ENCODE measurements around the gene CNNM2.

CNNM2 gene

DNA sequence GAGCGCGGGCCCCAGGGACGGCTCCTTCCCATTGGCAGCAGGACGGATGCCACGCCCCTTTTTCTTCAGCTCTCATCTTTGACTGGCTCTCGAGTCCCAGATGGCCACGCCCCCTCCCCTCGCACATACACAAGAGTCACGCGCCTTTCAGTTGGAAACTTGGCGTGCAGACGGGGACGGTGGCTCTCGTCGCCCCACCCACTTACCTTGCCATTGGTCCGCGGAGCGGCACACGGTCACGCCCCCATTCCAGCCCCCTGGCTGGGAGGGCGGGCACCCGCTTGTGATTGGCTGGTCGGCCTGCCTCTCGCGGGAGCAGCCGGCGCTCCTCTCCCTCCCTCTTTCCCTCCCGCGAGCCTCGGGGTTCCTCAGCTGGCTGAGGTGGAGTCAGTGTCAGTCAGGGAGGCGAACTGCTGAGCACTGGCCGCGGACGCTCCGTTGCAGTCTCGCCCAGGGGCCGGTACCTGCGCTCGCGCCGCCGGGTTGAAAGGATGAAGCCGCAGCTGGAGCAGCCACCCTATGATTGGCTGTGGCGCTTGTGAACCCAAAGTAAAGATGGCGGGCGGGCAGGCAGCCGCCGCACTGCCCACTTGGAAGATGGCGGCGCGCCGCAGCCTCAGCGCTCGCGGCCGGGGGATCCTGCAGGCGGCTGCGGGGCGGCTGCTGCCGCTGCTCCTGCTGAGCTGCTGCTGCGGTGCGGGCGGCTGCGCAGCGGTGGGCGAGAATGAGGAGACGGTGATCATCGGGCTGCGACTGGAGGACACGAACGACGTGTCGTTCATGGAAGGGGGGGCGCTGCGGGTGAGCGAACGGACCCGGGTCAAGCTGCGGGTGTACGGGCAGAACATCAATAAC is at the start of gene CNNM2:
Gene CNNM2, plus strand, starts transcription at position 333 of the 855 bp plus-strand sequence. Its CDS starts 187 bp downstream, at position 520.
- peak; percentile 98 to 99 for DNase-seq (ENCODE audit: extremely low read depth in 1 of 2, low read depth in 1 of 2)

DNA sequence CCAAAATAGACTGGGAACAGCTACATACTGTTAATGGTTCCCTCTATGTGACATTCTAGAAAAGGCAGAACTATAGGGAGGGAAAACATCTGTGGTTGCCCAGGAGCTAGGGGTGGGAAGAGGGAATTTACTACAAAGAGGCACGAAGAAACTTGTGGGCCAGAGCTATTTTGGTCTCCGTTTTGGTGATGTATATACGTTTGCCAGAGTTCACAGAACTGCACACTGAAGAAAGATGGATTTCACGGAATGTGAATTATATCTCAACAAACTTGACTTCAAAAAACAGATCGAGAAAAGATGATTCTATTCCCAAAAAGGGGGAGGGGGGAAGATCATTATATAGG is 49.2 kb upstream of the CNNM2 start:
- DNase-seq (ENCODE audit: extremely low read depth in 1 of 2, low read depth in 1 of 2): no peak

DNA sequence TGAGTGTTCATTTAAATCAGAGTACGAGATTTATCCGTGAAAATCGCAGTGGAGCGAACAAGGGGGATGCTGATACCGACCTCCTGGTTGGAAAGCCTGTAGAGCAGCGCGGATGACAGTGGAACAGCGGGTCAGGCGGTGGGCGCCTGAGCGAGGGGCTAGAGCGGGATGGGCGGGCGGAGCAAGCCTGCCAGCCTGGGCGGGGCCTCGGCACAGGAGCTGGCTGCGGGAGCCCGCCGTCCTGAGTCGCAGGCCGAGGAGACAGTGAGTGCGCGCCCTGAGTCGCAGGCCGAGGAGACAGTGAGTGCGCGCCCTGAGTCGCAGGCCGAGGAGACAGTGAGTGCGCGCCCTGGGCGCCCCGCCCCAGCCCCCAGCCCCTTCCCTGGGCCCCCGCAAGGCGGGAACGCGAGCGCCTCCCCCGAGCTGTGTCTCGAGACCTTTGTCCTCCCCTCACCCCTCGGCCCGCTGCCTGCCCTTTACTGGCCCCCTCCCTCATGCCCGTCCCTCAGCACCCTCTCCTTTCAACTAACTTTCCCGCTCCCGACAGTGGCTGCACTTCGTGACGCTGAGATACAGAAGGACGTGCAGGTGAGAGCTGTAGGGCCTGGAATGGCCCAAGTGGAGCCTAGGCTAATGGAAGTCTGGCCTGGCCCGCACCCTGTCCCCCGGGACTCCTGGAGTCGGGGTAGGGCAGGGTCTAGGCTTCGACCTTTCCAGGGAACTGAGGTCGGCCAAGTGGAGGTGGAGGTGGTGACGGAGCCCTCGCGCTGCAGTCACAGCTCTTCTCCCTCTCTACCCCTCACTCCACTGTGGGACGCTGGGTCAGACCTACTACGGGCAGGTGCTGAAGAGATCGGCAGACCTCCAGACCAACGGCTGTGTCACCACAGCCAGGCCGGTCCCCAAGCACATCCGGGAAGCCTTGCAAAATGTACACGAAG is 48.6 kb upstream of the CNNM2 start, which contains the start of gene AS3MT:
Gene AS3MT, plus strand, starts transcription at position 213 of the 941 bp plus-strand sequence. Its CDS starts 123 bp downstream, at position 336.
- no peak for DNase-seq (ENCODE audit: extremely low read depth in 1 of 2, low read depth in 1 of 2)

DNA sequence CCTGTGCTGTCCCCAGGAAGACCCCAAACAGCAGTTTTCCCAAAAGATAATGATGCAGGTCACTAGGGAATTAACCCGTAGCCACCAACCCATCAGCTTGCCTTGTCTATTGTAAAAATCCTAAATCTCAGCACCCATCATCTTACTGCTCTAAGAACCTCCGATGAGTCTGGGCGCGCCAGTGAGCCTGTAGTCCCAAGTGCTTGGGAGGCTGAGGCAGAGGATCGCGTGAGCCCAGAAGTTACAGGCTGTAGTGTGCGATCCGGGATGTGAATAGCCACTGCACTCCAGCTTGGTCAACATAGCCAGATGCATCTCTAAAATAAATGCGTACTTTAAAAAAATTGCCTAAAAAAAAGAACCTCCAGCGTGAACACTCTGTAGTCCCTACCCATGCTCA is 47.9 kb upstream of the CNNM2 start:
- no peak for DNase-seq (ENCODE audit: extremely low read depth in 1 of 2, low read depth in 1 of 2)

DNA sequence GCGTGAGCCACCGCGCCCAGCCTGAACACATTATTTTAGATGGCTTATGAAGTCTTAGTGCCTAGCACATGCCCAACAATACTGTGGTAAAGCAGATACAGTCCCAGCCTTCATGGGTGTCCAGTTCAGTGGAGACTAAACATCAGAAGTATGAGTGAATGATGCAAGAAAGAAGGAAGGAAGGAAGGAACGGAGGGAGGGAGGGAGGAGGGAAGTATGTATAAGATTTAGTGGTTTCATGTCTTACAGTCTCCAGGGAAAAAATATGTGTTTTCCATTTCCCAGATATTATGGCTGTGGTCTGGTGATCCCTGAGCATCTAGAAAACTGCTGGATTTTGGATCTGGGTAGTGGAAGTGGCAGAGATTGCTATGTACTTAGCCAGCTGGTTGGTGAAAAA is 45.9 kb upstream of the CNNM2 start:
- no peak for DNase-seq (ENCODE audit: extremely low read depth in 1 of 2, low read depth in 1 of 2)

DNA sequence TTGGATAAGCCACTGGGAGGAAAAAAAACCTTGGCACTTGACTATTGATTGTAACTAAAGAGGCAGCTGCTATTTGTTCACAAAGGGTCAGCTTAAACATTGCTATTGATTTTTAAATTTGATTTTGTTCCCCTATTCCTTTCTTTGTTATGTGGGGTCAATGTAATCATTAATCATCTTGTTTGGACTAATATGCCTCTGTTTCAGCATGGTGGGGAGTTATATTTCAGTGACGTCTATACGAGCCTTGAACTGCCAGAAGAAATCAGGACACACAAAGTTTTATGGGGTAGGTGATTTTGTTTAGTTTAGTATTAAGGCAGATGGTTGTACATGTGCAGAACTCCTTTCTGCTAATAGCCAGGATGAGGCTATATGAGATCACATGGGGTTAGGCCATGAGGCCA is 41.3 kb upstream of the CNNM2 start:
- no peak for DNase-seq (ENCODE audit: extremely low read depth in 1 of 2, low read depth in 1 of 2)

DNA sequence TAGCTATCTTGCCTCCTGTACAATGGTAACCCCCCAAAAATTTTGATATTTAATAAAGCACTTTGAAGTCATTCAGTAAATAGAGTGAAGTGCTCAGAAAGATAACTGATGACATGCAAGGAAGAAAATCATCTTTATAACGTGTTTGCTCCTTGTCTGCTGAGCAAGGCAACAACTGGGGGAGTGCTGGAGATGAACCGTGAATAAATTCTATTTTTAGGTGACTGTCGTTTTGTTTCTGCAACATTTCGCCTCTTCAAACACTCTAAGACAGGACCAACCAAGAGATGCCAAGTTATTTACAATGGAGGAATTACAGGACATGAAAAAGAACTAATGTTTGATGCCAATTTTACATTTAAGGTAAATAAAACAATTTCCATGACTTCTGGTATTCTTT is 39.5 kb upstream of the CNNM2 start:
- DNase-seq (ENCODE audit: extremely low read depth in 1 of 2, low read depth in 1 of 2): no peak

DNA sequence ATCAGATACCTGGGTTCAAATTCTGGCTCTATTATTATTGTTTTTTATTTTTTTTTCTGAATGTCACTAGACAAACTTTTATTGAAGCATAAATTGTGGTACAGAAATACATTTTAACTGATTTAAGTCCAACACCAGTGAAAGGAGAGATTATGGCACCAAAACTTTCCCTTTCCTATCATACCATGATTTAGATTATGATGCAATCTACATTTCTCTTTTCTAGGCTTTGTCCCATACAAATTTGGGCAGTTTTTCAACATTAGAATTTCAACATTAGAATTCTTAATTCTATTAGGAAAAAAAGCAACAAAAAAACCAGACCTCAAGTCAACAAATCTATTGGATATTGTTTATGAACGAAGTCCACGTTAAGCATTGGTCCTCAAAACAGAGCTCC is 37.8 kb upstream of the CNNM2 start:
- no peak for DNase-seq (ENCODE audit: extremely low read depth in 1 of 2, low read depth in 1 of 2)

DNA sequence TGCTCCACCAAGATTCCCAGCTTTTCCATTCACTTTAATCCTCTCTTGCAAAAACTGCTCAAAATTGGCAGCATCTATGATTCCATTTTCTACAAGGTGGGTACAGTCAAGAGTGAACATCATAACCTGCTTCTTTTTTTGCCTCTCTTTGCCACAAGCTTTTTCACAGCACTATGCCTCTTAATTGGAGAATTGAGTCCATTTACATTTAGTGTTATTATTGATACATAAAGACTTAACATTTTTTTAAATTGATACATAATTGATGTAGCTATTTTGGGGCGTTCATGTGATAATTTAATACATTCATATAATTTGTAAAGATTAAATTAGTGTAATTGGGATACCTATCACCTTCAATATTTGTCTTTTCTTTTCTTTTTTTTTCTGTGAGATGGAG is 30.0 kb upstream of the CNNM2 start:
- no peak for DNase-seq (ENCODE audit: extremely low read depth in 1 of 2, low read depth in 1 of 2)

DNA sequence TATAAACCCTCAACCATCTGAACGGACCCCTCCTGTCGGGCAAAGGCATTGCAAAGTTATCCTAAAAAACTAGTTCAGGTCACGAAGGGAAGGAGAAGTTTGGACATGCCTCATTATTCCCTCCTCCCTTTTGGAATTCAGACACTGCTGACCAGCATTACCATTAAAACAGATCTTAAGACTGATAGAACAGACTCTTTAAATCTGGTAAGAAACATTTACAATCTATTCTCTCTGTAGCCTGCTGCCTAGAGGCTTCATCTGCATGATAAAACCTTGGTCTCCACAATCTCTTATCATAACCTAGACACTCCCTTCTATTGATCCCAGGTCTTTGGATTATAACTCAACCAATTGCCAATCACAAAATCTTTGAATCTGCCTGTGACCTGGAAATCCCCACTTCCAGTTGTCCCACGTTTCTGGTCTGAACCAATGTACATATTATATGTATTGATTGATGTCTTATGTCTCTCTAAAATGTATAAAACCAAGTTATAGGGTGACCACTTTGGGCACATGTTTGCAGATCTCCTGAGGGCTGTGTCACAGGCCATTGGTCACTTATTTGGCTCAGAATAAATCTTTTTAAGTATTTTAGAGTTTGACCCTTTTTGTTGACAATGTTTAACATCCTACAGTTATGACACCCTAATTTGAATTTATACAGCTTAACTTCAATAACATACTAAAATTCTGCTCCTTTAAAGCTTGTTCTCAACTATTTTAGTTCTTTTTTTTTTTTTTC is 23.5 kb upstream of the CNNM2 start:
- no peak for DNase-seq (ENCODE audit: extremely low read depth in 1 of 2, low read depth in 1 of 2)

DNA sequence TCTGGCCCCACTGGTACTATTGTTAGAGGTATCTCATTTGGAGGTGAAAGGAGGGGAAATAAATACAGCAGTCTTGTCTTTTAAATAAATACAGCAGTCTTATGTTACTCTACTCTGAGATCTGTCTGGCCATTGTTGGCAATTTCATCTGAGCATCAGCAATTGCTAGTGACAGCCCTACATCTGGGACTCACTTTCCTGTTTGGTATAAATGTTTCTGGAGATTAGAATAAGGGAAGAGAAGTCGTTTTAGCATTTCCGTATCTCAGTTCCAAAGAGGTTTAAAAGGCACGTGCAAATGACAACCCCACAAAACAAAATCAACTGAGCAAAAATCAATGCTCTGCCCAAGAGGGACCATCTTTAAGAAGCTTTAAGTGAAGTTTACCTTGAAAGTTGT is 18.1 kb upstream of the CNNM2 start:
- no peak for DNase-seq (ENCODE audit: extremely low read depth in 1 of 2, low read depth in 1 of 2)

DNA sequence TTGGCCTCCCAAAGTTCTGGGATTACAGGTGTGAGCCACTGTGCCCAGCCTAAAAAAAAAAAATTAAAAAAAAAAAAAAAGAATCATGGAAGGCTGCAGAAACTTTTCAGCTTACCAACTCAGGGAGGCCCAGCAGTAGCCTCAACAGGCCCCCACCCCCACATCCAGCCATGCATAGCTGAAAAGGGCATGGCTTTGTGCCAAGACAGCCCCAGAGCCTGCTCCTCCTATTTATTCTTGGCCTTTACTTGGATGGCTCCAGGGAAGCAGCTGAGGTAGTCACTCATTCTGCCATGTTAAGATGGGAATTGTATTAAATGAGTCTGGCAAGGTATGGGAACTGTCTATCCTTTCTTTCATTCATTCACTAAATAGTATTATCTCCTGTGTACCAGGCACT is 13.7 kb upstream of the CNNM2 start:
- DNase-seq (ENCODE audit: extremely low read depth in 1 of 2, low read depth in 1 of 2): no peak

DNA sequence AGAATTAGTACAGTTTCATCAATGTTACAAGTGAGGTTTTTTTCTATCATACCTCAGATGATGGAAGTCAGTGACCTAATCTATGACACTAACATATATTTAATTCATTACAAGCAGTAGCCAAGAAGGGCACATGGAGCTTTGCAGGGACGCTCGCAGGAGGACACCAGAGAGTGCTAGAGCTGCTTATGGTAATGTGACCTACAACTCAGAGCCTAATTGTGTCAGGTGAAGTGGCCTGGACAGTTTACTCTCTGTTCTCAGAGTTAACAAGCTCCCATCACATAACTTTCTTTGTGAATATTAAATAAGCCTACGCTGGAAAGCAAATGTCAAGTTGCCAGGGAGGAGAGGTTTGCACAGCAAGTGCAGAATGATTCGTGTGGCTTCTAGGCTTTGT is 11.6 kb upstream of the CNNM2 start:
- DNase-seq (ENCODE audit: extremely low read depth in 1 of 2, low read depth in 1 of 2): no peak

DNA sequence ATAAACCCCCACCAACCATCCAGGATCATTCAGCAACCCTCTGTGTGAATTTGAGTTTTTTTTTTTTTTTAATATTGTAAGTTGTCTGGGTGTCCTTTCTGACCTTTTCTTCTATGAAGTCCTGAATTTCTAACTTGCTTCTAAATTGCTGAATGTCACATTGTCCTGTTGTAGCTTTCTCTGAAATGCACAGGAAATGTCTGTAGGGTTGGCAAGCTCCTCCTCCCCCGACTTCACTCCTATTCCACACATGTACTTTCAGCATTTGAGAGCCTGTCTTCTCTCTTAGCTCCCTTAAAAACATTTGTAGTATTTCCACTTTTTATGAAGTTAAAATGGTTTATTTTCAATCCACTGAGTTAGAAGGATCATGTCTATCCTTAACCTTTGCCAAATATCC is 3.3 kb upstream of the CNNM2 start:
- no peak for DNase-seq (ENCODE audit: extremely low read depth in 1 of 2, low read depth in 1 of 2)

DNA sequence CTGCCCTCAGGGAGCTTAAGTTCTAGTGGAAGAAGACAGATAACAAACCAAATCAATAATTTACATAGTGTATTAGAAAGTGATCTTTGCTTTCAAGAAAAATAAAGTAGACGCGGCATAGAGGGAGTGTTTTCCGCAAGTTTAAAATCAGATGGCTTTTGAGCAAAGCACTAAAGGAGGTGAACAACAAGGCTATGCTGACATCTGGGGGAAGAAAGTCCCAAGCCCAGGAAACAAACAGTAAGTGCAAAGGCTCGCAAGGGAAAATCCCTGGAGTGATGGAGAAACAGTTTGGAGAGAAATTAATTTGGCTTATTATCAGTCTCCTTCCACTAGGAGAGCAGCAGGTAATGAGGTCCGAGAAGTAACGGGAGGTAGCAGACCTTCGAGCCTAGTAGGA is 1.9 kb upstream of the CNNM2 start:
- DNase-seq (ENCODE audit: extremely low read depth in 1 of 2, low read depth in 1 of 2): no peak

DNA sequence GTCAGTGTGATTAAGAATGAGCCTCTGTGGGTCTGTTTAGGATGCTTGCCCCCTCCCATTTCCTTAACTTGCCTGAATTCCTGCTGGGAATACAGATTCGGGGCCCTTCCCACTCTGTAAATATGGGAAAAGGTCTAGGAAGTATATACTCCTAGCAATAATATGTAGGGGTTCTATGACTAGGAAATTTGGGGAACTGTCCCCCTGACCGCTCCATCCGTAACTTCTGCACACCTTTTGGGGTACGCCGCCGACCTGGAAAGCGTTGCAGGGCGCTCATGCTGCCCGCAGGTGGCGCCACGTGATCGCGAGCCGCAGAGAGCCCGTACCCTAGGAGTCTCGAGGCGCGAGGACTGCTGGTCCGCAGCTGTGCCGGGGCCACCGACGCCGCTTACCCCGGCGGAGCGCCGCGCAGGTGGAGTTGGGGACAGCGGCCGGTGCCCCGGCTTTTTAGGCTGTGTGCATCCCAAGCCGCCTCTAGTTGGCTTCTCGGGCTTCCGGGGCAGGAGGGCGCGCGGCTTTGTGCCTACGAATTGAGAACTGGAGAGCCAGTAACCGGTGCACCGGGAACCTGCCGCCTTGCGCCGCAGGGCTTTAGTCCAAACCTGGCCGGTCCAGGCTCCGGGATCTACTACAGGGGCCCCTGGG is 656 bp upstream of the CNNM2 start:
- peak; percentile 65 to 68 for DNase-seq (ENCODE audit: extremely low read depth in 1 of 2, low read depth in 1 of 2)

DNA sequence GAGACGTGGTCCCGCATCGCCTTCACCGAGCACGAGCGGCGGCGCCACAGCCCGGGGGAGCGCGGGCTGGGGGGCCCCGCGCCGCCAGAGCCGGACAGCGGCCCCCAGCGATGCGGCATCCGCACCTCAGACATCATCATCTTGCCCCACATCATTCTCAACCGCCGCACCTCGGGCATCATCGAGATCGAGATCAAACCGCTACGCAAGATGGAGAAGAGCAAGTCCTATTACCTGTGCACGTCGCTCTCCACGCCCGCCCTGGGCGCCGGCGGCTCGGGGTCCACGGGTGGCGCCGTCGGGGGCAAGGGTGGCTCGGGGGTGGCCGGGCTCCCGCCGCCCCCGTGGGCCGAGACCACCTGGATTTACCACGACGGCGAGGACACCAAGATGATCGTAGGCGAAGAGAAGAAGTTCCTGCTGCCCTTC is 737 bp downstream of the CNNM2 start:
- no peak for DNase-seq (ENCODE audit: extremely low read depth in 1 of 2, low read depth in 1 of 2)

DNA sequence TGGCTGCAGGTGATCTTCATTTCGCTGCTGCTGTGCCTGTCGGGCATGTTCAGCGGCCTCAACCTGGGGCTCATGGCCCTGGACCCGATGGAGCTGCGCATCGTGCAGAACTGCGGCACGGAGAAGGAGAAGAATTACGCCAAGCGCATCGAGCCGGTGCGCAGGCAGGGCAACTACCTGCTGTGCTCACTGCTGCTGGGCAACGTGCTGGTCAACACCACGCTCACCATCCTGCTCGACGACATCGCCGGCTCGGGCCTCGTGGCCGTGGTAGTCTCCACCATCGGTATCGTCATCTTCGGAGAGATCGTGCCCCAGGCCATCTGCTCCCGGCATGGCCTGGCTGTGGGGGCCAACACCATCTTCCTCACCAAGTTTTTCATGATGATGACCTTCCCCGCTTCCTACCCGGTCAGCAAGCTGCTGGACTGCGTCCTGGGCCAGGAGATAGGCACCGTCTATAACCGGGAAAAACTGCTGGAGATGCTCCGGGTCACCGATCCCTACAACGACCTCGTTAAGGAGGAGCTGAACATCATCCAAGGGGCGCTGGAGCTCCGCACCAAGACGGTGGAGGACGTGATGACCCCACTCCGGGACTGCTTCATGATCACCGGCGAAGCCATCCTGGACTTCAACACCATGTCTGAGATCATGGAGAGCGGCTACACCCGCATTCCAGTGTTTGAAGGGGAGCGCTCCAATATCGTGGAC is 1.3 kb downstream of the CNNM2 start:
- no peak for DNase-seq (ENCODE audit: extremely low read depth in 1 of 2, low read depth in 1 of 2)

DNA sequence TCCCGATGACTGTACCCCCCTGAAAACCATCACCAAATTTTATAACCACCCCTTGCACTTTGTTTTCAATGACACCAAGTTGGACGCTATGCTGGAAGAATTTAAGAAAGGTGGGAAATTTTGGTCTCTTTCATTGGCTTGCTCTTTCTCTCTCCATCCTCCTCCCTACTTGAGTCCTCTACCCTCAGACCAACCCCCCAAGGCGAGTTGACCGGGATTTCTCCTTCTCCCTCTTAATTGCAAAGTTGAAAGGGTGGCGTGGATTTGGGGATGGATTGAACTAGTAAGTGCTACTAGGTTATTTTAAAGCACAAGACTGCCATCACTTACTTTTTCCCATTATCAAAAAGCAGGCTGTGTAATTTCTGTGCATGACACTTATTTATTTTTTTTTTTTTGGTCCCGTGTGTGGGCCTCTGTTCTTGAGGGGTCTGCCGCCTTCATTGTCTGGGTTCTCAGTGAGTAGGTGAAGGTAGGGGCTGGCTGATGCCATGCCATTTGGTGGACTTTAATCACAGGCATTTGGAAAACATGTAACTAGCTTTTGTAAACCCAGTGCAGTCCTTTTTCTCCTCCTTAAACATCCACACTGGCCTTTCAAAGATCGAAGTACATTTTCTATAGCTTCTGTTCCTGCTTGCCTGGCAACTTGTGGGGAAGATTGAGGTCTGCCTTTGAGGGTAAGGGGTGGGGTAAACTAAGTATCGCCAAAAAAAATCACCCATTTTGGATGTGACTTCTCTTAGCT is 2.1 kb downstream of the CNNM2 start:
- DNase-seq (ENCODE audit: extremely low read depth in 1 of 2, low read depth in 1 of 2): no peak

All from activated CD8-positive, alpha-beta memory T cell treated with anti-CD3 and anti-CD28 coated beads for 1 hour (primary cell).